Gastrocnemius medialis (tissue), 4 donors: ENCODE measurements around the gene GALNT5. TPM values are rescaled to one million over a fixed set of nuclear protein-coding genes. Genes with fewer than 3 reads are reported as not detected.

Experiments used
- ATAC-seq, 2 donors: fragments of 150-250 bp; one replicate each; pipeline ENCODE4 v1.9.1; 2016
- DNase-seq, 2 donors: peaks; one replicate each; pipeline ENCODE4 v3.0.0-alpha.2; 2019
- H3K27ac ChIP-seq, 4 donors: fragments of 200-600 bp; sonication (generic); 1 replicate in 1 of 4; 2 replicates in 3 of 4; pipeline ENCODE4 v1.5.1; 2016 to 2018; ENCODE audit warnings: mild to moderate bottlenecking in 2 of 4, moderate library complexity in 1 of 4
- H3K27me3 ChIP-seq, 3 donors: fragments of 200-600 bp; sonication (generic) in 2 of 3; 1 replicate in 1 of 3; 2 replicates in 2 of 3; pipeline versions ENCODE4 v1.5.1 to v1.6.0; 2016 to 2019; ENCODE audit warnings: mild to moderate bottlenecking in 1 of 3, moderate library complexity in 1 of 3
- H3K36me3 ChIP-seq, 2 donors: fragments of 200-600 bp; sonication (generic) in 1 of 2; one replicate each; pipeline ENCODE4 v1.5.1; 2017 to 2018
- H3K4me1 ChIP-seq, 2 donors: fragments of 200-600 bp; sonication (generic) in 1 of 2; one replicate each; pipeline ENCODE4 v1.5.1; 2016 to 2017; ENCODE audit warnings: mild to moderate bottlenecking in 2 of 2
- H3K4me3 ChIP-seq, 4 donors: fragments of 200-600 bp; sonication (generic) in 3 of 4; 1 replicate in 1 of 4; 2 replicates in 3 of 4; pipeline ENCODE4 v1.5.1; 2016 to 2019; ENCODE audit warnings: mild to moderate bottlenecking in 2 of 4
- H3K9me3 ChIP-seq, 3 donors: fragments of 200-600 bp; sonication (generic) in 2 of 3; 1 replicate in 1 of 3; 2 replicates in 2 of 3; pipeline ENCODE4 v1.5.1; 2016 to 2019
- POLR2A ChIP-seq, 2 donors: fragments of 450-650 bp; IDR thresholded peaks; one replicate each; pipeline ENCODE4 v1.6.1; 2017; ENCODE audit warnings: antibody characterized with exemption in 2 of 2, mild to moderate bottlenecking in 2 of 2, moderate library complexity in 2 of 2
- in situ Hi-C, 4 donors: fragments of 200-750 bp; cut with MboI; loops; one replicate each; pipeline versions ENCODE4 v1.15.0 to v1.8.0; 2017; ENCODE audit warnings: low sequenced_read_pairs in 4 of 4
- intact Hi-C: fragments of 100-400 bp; cut with DNase I; formaldehyde crosslinking; loops from one replicate; pipeline ENCODE4 v1.15.1; 2023; ENCODE audit warnings: low total_unique reads
- total RNA-seq, 4 donors: library from RNA; depleted of rRNA; stranded (reverse); fragments of >200 nt; gene quantifications; one replicate each; pipeline versions ENCODE4 v1.1.0 to v1.2.3, GENCODE V29; 2016
- TF ChIP-seq, protein P1 (sequence below), 5 experiments: fragments of 450-650 bp in 3 of 5; fragments of 200-600 bp in 2 of 5; sonication (generic) in 2 of 5; IDR thresholded peaks in 4 of 5; conservative IDR thresholded peaks in 1 of 5; 1 replicate in 4 of 5; 2 replicates in 1 of 5; pipeline ENCODE4 v1.5.1; 2016 to 2019; ENCODE audit warnings: antibody characterized with exemption in 5 of 5, mild to moderate bottlenecking in 3 of 5, moderate library complexity in 3 of 5

The GALNT5 gene, protein sequence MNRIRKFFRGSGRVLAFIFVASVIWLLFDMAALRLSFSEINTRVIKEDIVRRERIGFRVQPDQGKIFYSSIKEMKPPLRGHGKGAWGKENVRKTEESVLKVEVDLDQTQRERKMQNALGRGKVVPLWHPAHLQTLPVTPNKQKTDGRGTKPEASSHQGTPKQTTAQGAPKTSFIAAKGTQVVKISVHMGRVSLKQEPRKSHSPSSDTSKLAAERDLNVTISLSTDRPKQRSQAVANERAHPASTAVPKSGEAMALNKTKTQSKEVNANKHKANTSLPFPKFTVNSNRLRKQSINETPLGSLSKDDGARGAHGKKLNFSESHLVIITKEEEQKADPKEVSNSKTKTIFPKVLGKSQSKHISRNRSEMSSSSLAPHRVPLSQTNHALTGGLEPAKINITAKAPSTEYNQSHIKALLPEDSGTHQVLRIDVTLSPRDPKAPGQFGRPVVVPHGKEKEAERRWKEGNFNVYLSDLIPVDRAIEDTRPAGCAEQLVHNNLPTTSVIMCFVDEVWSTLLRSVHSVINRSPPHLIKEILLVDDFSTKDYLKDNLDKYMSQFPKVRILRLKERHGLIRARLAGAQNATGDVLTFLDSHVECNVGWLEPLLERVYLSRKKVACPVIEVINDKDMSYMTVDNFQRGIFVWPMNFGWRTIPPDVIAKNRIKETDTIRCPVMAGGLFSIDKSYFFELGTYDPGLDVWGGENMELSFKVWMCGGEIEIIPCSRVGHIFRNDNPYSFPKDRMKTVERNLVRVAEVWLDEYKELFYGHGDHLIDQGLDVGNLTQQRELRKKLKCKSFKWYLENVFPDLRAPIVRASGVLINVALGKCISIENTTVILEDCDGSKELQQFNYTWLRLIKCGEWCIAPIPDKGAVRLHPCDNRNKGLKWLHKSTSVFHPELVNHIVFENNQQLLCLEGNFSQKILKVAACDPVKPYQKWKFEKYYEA
- total RNA-seq, result under 1 TPM in 1 of 4 donors, not detected in 3; 0.07 TPM

DNA sequence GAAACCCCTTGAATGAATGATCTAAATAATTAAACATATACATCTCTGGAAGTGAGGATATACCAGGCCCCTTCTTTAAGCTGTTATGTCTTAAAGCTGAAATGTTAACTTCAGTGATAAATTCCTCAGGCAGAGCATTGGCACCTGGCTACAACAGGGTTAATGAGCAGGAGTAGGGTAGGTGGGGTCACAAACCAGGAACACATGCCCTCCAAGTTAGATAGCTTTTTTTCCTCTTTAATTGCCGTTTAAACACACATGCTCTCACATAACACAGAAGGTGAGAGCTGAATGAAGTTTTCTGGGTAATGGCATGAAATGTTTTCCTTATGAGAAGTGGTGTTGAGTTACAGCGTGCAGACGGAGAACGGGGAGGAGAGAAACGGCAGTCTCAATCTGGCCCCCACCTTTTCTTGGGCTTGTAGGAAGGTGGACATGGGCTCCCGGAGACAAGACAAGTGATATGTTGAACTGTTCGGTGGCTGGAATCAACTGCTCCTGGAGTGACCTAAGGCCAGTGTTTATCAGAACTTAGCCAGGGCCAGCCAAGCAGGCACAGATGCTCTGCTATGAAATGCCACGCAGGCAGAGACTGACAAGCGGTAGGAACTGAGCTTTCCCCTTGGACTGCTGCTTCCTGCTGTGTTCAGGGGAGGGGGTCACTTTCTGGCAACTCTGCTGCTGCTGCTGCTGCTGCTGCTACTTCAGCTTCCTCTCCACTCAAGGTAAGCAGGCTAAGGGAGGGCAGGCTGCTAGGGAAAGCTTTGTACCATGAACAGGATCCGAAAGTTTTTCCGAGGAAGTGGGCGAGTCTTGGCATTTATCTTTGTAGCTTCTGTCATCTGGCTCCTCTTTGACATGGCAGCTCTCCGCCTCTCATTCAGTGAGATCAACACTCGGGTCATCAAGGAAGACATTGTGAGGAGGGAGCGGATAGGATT is at the start of gene GALNT5:
Gene GALNT5, plus strand, starts transcription at position 394 of the 941 bp plus-strand sequence. Its CDS starts 378 bp downstream, at position 772.
- TF ChIP-seq POLR2A (IDR thresholded peaks at IDR 0.05), result no peak
- TF ChIP-seq, protein P1, sequence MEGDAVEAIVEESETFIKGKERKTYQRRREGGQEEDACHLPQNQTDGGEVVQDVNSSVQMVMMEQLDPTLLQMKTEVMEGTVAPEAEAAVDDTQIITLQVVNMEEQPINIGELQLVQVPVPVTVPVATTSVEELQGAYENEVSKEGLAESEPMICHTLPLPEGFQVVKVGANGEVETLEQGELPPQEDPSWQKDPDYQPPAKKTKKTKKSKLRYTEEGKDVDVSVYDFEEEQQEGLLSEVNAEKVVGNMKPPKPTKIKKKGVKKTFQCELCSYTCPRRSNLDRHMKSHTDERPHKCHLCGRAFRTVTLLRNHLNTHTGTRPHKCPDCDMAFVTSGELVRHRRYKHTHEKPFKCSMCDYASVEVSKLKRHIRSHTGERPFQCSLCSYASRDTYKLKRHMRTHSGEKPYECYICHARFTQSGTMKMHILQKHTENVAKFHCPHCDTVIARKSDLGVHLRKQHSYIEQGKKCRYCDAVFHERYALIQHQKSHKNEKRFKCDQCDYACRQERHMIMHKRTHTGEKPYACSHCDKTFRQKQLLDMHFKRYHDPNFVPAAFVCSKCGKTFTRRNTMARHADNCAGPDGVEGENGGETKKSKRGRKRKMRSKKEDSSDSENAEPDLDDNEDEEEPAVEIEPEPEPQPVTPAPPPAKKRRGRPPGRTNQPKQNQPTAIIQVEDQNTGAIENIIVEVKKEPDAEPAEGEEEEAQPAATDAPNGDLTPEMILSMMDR (IDR thresholded peaks at IDR 0.05 in 4 of 5, conservative IDR thresholded peaks at IDR 0.05 in 1 of 5), result no peak
- no peak for DNase-seq
- H3K36me3 ChIP-seq, result no peaks in the 10 kb centered on the region
- H3K27me3 ChIP-seq, result no peaks in the 10 kb centered on the region
- in situ Hi-C loops, result no loop called here
- peak in 1 of 2 donors; percentile 30 for ATAC-seq
- H3K27ac ChIP-seq, result no peak within 1 kb of the TSS
- no peaks in the 10 kb centered on the region for H3K9me3 ChIP-seq
- H3K4me3 ChIP-seq, result peak within 1 kb of the TSS in 3 of 4 donors; percentile 28 to 32 (median 32)
- intact Hi-C loops, result no loop called here
- H3K4me1 ChIP-seq, result peaks cover 0 to 9% of the 10 kb centered on the region in 2 donors

DNA sequence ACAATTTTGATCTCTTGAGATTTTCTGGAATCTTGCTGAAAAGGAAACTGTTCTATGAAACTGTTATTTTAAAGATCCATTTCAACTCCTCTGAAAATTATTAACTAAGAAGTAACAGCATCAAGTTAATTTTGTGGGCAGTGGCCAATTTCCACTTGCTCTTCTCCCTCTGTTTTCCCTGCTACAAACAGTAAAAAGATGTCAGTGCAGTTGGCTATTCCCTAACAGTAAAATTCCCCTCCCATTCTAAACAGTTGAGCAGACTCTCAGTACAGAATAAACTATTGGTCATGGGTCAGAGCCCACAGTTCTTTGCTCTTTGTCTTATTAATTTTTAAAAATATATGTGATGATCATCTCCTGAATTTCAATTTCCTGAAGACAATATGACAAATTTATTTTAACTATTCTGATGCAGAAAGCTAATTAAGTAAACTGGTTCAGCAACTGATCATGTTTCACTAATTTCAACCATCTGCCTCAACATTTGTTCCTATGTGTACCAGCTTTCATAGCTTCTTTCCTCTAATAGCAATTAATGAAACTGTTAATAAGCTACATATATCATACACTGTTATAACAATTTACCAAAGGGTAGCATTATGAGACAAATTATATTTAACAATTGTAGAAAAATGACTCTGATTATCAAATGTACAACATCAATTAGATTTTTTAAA is 41.1 kb upstream of the GALNT5 start:
- TF ChIP-seq POLR2A (IDR thresholded peaks at IDR 0.05), result no peak
- TF ChIP-seq, protein P1 (IDR thresholded peaks at IDR 0.05 in 4 of 5, conservative IDR thresholded peaks at IDR 0.05 in 1 of 5), result no peak
- Histone ChIP-seq H3K9me3 (no peaks in the 10 kb centered on the region), H3K36me3 (no peaks in the 10 kb centered on the region), H3K27ac (no peak overlapping the region), H3K4me1 (no peaks in the 10 kb centered on the region), H3K4me3 (no peak overlapping the region), H3K27me3 (no peaks in the 10 kb centered on the region)
- intact Hi-C loops (no loop called here), in situ Hi-C loops (no loop called here)
- DNase-seq (no peak), ATAC-seq (no peak)

DNA sequence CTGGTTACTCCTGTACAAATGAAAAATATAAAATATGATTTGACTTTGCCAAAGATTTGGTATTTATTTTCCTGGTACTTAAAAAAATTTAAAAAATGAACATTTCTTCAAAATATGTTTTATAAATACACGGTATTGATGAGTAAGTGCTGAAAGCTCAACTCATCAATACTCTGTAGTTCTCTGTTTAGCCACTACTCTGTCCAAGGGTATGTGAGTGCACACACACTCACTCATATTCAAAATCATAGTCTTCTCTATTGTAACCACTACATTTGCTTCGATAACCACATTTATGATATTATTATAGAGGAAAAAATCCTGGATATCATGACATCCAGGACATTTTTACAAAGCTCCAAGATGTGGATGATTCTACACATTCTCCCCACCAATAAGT is 40.1 kb upstream of the GALNT5 start:
- Histone ChIP-seq H3K27ac (no peak overlapping the region), H3K27me3 (no peaks in the 10 kb centered on the region), H3K9me3 (no peaks in the 10 kb centered on the region), H3K36me3 (no peaks in the 10 kb centered on the region), H3K4me1 (no peaks in the 10 kb centered on the region), H3K4me3 (no peak overlapping the region)
- in situ Hi-C loops, result no loop called here
- intact Hi-C loops, result no loop called here
- ATAC-seq (no peak), DNase-seq (no peak)
- TF ChIP-seq, protein P1 (IDR thresholded peaks at IDR 0.05 in 4 of 5, conservative IDR thresholded peaks at IDR 0.05 in 1 of 5), result no peak
- TF ChIP-seq POLR2A (IDR thresholded peaks at IDR 0.05), result no peak

DNA sequence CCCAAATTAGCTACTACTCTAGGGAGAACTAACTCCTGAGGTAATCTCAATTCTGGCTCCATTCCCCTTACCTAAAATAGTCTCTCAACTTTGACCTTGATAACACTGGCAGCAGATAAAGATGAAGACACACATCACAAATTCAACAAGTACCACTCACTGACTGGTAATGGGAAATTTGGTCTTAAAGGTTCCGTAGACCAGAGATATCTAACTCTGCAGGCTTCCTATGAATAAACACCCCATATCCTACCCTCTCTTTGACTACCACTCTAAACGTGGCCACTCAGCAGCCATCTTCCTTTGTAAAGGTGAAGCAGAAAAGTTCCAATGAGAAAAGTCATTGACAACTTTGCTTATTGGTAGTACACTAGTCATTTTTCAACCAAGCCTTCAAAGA is 38.6 kb upstream of the GALNT5 start:
- no peak for ATAC-seq
- in situ Hi-C loops (no loop called here), intact Hi-C loops (no loop called here)

More for the DNA sequence above, 38.6 kb upstream of the GALNT5 start:
- Histone ChIP-seq H3K27me3 (no peaks in the 10 kb centered on the region), H3K27ac (no peak overlapping the region), H3K4me1 (no peaks in the 10 kb centered on the region), H3K36me3 (no peaks in the 10 kb centered on the region), H3K4me3 (no peak overlapping the region), H3K9me3 (no peaks in the 10 kb centered on the region)
- TF ChIP-seq, protein P1 (IDR thresholded peaks at IDR 0.05 in 4 of 5, conservative IDR thresholded peaks at IDR 0.05 in 1 of 5), result no peak
- TF ChIP-seq POLR2A (IDR thresholded peaks at IDR 0.05), result no peak
- no peak for DNase-seq
